Hypothalamus (tissue), 51 donors: ENCODE data around the gene EPN1.

ENCODE experiments used
- DNase-seq, 51 donors: peaks; one replicate each; lab custom pipeline; 2025; lab: John Stamatoyannopoulos, UW

Gene EPN1

GRCh38 chr19:55691561-55692481 lies 16.8 kb downstream of the EPN1 start:
- DNase-seq, result no peak

- DNase-seq, result no peak
Measured at GRCh38 chr19:55692681-55693081, 17.7 kb downstream of the EPN1 start.

GRCh38 chr19:55693336-55693974 lies 18.4 kb downstream of the EPN1 start:
- DNase-seq, result no peak

- DNase-seq, result no peak
Measured at GRCh38 chr19:55694241-55694655, 19.2 kb downstream of the EPN1 start.

- DNase-seq, result no peak
Measured at GRCh38 chr19:55694656-55695491, 19.8 kb downstream of the EPN1 start.

- no peak for DNase-seq
Measured at GRCh38 chr19:55695511-55696290, 20.7 kb downstream of the EPN1 start.

GRCh38 chr19:55696301-55697068 lies 21.5 kb downstream of the EPN1 start:
- DNase-seq, result no peak

GRCh38 chr19:55697069-55697440 lies 22.0 kb downstream of the EPN1 start:
- no peak for DNase-seq

- no peak for DNase-seq
Measured at GRCh38 chr19:55697698-55698097, 22.7 kb downstream of the EPN1 start.

- DNase-seq, result no peak
Measured at GRCh38 chr19:55698256-55698655, 23.2 kb downstream of the EPN1 start.

- no peak for DNase-seq
Measured at GRCh38 chr19:55699221-55699620, 24.2 kb downstream of the EPN1 start.

- DNase-seq, result no peak
Measured at GRCh38 chr19:55700813-55701212, 25.8 kb downstream of the EPN1 start.

- no peak for DNase-seq
Measured at GRCh38 chr19:55702131-55702627, 27.2 kb downstream of the EPN1 start.

GRCh38 chr19:55703790-55704215 lies 28.8 kb downstream of the EPN1 start:
- DNase-seq, result peak in 20 of 51 donors; percentile 0 to 59 (median 8)

GRCh38 chr19:55704494-55705245 lies 29.6 kb downstream of the EPN1 start:
- no peak for DNase-seq

GRCh38 chr19:55705972-55706371 lies 30.9 kb downstream of the EPN1 start:
- DNase-seq, result no peak

- no peak for DNase-seq
Measured at GRCh38 chr19:55711719-55712118, 36.7 kb downstream of the EPN1 start.

GRCh38 chr19:55712804-55713631 lies 38.0 kb downstream of the EPN1 start:
- no peak for DNase-seq
